GM06990 (cell line): Measurements from ENCODE around the gene C5AR2.
A peak's percentile ranks its signal among the peaks of the same experiment; 100 is the strongest.
"Not testable (repeated sequence)": the region's sequence is repeated elsewhere in the genome, so short reads cannot be mapped to it uniquely, and the experiment has no call there.

Source experiments
- DNase-seq: peaks from one replicate; pipeline ENCODE4 v3.0.0-alpha.2; 2011; ENCODE audit not compliant: insufficient read length; ENCODE audit errors: extremely low read depth
- H3K27me3 ChIP-seq: replicated peaks from 2 replicates; pipeline ENCODE4 v1.6.0; 2011; ENCODE audit warnings: low read length; ENCODE audit not compliant: control insufficient read depth, insufficient read depth
- H3K36me3 ChIP-seq: 2 replicates; pipeline ENCODE4 v1.5.1; 2011; ENCODE audit warnings: low read length; ENCODE audit not compliant: control insufficient read depth, insufficient read depth
- H3K4me3 ChIP-seq: replicated peaks from 2 replicates; pipeline ENCODE4 v1.5.1; 2011; ENCODE audit warnings: low read depth, mild to moderate bottlenecking, control low read depth, low read length
- CTCF ChIP-seq: IDR thresholded peaks from 2 replicates; pipeline ENCODE4 v1.5.1; 2011; ENCODE audit warnings: low read length, control low read depth, mild to moderate bottlenecking, inconsistent platforms; ENCODE audit not compliant: insufficient read depth, poor library complexity, severe bottlenecking

C5AR2 gene

GRCh38 chr19:47331931-47332547, at the start of gene C5AR2:
Gene C5AR2 (plus strand): TSS chr19:47332175. CDS start chr19:47340800, 8,625 bp downstream.
- Histone ChIP-seq H3K36me3 (no peaks in the 10 kb centered on the region), H3K27me3 (no peaks in the 10 kb centered on the region), H3K4me3 (no peak within 1 kb of the TSS)
- no peak for DNase-seq
- no peak for TF ChIP-seq CTCF

GRCh38 chr19:47283405-47284059, 48.4 kb upstream of the C5AR2 start:
- Histone ChIP-seq H3K4me3 (no peak overlapping the region), H3K36me3 (no peaks in the 10 kb centered on the region), H3K27me3 (no peaks in the 10 kb centered on the region)
- no peak for TF ChIP-seq CTCF
- no peak for DNase-seq

- H3K27me3 ChIP-seq: no peaks in the 10 kb centered on the region
- peak; percentile 81 for TF ChIP-seq CTCF
- no peaks in the 10 kb centered on the region for H3K36me3 ChIP-seq
- H3K4me3 ChIP-seq: no peak overlapping the region
- DNase-seq: no peak
Observed at GRCh38 chr19:47284324-47284899, 47.6 kb upstream of the C5AR2 start.

- H3K4me3 ChIP-seq: no peak overlapping the region
- H3K27me3 ChIP-seq: no peaks in the 10 kb centered on the region
- H3K36me3 ChIP-seq: no peaks in the 10 kb centered on the region
- peak; percentile 73 for TF ChIP-seq CTCF
- DNase-seq: no peak
Observed at GRCh38 chr19:47296036-47296435, 35.9 kb upstream of the C5AR2 start.

GRCh38 chr19:47300867-47301266, 31.1 kb upstream of the C5AR2 start:
- H3K4me3 ChIP-seq, H3K27me3 ChIP-seq, DNase-seq, H3K36me3 ChIP-seq: not testable (repeated sequence)

GRCh38 chr19:47302249-47302648, 29.7 kb upstream of the C5AR2 start:
- Histone ChIP-seq H3K27me3 (no peaks in the 10 kb centered on the region), H3K36me3 (no peaks in the 10 kb centered on the region), H3K4me3 (no peak overlapping the region)
- DNase-seq: peak; percentile 38
- TF ChIP-seq CTCF: no peak
